Measurements from ENCODE around the gene SEPHS2.
A peak's percentile ranks its signal among the peaks of the same experiment; 100 is the strongest.

The SEPHS2 gene

DNA sequence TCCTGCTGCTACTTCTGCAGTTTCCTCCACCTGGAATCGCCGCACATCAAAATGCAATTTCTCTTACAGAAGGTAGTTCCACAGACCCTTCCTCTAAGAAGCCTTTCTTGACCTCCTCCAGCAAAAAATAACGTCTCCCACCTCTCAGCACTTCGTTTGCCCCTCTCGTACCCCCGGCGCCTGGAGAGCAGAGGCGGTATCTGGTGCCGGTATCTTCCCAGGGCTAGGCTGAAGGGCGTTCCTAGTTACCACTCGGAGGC lies 16.3 kb downstream of the SEPHS2 start:
- DNase-seq, result no peak

GRCh38 chr16:30428055-30428454 lies 17.6 kb downstream of the SEPHS2 start:
- no peak for DNase-seq

DNA sequence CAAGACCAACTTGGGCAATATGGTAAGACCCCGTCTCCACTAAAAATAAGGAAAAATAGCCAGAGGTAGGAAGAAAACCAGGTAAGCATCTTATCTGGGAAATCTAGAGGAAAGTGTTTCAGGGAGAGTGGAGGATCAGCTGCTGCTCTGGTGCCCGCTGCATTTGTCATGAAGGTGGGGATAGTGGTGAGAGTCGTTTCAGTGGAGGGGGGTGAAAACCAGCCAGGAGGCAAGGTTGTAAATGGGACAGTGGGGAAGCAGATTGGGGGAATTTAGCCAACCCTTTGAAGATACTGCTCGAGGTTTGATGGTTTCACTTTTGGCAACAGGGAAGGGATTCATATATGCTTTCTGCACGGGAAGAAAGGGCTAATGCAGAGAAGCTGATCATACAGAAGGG lies 24.7 kb downstream of the SEPHS2 start:
- DNase-seq, result no peak

DNA sequence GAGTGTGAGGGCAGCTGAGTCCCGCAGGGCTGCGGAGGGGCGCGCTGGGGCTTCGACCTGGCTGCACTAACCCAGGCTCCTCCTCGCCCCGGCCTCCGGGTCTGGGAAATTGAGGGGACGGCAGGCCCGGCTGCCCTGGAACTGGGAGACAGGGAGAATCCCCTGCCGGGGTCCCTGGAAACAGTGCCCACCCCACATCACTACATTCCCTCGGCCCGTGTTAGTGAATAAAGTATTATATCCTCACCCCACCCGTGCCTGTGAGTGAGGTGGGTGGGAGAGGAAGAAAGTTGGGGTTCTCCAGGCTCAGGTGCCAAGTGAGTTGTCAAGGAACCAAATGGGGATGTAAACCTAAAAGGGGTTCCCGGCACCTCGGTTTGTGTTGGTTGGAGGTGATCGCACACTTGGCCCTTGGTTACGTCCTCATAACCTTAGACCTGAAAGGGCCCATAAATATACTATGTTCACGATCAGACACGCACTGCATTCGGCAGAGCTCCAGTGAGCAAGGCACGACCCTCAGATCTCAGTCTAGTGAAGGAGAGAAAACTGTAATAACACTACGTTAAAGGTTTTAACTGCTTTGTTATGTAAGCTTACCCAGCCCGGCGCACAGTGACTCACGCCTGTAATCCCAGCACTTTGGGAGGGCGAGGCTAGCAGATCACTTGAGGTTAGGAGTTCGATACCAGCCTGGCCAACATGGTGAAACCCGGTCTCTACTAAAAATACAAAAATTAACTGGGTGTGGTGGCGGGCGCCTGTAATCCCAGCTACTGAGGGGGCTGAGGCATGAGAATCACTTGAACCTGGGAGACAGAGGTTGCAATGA lies 27.1 kb downstream of the SEPHS2 start:
- no peak for DNase-seq

GRCh38 chr16:30417529-30418349 lies 27.9 kb downstream of the SEPHS2 start:
- peak; percentile 91 for DNase-seq

GRCh38 chr16:30416624-30417528 lies 28.8 kb downstream of the SEPHS2 start:
- DNase-seq, result no peak

- no peak for DNase-seq
Observed at GRCh38 chr16:30416047-30416603, 29.5 kb downstream of the SEPHS2 start.

- DNase-seq, result no peak
Observed at GRCh38 chr16:30414159-30414558, 31.5 kb downstream of the SEPHS2 start.

GRCh38 chr16:30413112-30413806 lies 32.4 kb downstream of the SEPHS2 start:
- DNase-seq, result no peak

DNA sequence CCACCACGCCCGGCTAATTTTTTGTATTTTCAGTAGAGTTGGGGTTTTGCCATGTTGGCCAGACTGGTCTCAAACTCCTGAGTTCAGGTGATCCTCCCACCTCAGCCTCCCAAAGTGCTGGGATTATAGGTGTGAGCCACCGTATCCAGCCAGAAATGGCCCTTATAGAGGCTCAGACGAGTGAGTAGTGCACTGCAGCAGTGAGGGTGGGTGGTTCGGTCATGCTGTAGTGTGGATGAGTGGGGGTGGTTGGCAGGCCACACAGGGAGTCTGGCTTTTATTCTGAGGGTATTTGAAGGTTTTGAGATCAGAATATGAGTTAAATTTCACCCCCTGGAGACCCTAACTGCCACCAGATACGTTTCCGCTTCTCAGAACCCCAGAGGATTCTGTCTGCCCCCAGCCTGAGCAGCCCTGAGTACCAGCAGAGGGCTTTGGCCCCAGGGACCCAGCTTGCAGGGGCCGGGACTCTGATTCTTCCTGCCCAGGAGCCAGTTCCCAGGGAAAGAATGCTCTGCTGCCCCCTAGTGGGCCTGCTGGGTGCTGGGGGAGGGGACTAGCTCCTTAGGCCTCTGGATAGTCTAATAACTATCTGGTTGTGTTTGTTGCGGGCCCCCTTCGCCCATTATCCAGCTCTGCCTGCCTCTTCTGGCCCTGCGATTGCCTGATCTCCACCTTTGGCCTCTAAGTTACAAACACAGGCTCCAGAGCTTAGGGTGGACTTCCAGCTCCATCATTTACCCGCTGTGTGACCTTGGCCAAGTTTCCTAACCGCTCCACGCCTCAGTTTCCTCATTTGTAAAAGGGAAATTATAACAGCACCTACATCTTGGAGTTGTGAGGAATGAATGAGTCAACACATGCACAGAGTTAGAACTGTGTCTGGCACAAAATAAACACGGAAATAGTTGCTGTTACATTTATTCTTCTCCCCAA lies 36.3 kb downstream of the SEPHS2 start:
- peak; percentile 94 for DNase-seq

DNA sequence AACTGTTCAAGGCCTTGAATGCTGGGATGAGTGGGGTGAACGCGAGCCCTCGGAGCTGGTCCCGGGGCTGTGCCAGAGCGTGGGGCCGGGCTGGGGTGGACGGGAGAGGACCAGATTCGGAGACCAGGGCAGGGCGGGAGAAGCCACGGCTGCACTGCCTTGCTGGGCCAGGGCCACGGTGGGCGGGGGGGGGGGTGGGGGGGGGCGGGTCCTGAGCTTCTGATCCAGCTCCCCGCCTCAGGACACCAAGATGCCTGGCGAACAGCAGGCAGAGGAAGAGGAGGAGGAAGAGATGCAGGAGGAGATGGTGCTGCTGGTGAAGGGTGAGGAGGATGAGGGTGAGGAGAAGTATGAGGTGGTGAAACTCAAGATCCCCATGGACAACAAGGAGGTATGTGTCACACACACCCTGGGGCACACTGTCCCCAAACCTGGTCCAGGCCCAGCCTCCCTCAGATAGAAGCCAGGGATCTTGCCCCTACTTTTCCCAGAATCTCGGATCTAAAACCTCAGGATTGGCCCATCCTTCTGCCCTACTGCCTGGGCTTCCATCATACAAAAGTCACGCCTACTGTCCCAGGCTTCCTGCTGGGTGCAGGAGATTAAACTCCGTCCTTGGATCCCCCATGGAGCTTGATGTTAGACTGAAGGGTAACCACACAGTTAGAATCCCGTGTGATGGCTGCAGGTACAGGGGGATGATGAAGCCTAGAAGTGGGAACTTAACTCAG lies 37.7 kb downstream of the SEPHS2 start:
- no peak for DNase-seq

GRCh38 chr16:30407102-30407803 lies 38.4 kb downstream of the SEPHS2 start, which contains the start of gene ZNF771:
Gene ZNF771, plus strand, starts transcription at chr16:30407606. Its CDS starts 448 bp downstream, at chr16:30408054.
- peak; percentile 95 for DNase-seq

DNA sequence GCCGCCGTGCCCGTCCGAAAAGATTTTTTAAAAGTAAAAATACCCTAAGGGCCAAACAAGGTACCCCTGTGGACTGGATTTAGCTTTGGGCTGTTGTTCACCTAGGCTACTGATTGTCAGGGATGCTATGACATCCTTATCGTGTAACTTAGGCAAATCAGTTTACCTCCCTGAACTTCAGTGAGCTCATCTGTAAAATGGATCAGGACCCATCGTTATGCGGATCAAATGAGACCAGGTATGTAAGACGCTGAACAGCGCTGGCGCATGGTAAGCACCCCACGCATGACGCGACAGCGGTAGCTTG lies 38.9 kb downstream of the SEPHS2 start:
- no peak for DNase-seq

GRCh38 chr16:30401768-30402425 lies 43.8 kb downstream of the SEPHS2 start:
- no peak for DNase-seq

DNA sequence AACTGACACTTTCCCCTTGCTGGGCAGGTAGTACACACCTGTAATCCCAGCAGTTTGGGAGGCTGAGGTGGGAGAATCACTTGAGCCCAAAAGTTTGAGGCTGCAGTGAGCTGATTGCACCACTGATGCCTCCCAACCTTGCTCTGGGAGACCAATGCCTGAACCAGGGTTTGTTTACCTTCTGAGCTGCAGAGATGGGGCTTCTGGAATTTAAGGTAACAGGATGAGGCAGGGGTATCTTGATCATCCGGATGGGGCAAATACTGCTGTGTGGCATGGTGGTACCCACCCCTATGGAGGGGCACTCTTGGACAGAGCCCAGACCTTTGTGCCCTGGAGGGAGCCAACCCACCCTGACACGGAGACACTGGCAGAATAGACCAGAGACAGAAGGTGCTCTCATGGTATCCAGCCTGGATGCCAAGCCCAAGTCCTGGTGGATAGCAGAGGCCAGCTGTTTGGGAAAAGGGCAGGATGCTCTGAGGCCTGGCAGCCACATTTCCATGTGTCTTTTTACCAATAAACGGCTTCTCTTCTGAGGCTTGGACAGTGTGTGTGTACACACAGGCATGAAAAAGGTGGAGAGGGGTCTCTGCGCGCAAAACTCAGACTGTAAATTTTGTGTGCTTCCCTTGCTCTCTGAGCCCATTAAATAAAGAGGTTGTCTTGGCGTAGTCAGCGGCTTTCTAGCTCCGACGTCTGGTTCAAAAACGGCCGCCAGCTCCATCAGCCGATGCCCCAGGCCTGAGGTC lies 46.1 kb downstream of the SEPHS2 start:
- no peak for DNase-seq

DNA sequence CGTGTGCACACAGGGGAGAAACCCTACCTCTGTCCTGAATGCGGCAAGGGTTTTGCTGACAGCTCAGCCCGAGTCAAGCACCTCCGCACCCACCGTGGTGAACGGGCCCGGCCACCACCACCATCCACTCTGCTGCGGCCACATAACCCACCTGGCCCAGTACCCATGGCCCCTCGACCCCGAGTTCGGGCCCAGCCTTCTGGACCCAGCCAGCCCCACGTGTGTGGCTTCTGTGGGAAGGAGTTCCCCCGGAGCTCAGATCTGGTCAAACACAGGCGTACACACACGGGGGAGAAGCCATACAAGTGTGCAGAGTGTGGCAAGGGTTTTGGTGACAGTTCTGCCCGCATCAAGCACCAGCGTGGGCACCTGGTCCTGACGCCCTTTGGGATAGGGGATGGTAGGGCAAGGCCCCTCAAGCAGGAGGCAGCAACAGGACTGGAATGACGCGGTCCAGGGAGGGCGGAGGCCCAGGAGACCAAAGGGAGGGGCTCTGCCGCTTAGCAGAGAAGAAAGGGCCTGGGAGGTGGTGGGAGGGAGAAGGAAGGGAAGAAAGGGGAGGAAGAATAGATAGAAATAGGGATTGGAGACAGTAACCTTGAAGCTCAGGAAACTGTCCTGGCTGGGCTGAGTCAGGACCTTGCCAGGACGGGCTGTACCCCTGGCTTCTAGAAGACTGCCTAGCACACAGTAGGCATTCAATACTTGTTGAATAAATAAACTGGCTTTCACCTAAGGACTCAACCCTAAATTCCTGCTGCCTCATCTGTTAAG lies 46.8 kb downstream of the SEPHS2 start:
- DNase-seq, result no peak

- no peak for DNase-seq
Observed at GRCh38 chr16:30397776-30398660, 47.7 kb downstream of the SEPHS2 start.
